Measurements from ENCODE around the gene MRTFA.
"Not testable (repeated sequence)": the region's sequence is repeated elsewhere in the genome, so short reads cannot be mapped to it uniquely, and the experiment has no call there.

Gene MRTFA

GRCh38 chr22:40625794-40626193 lies 10.7 kb downstream of the MRTFA start:
- not testable (repeated sequence) for DNase-seq

GRCh38 chr22:40625281-40625680 lies 11.2 kb downstream of the MRTFA start:
- DNase-seq, result not testable (repeated sequence)

GRCh38 chr22:40624770-40625169 lies 11.7 kb downstream of the MRTFA start:
- no peak for DNase-seq

GRCh38 chr22:40621309-40622151 lies 15.0 kb downstream of the MRTFA start:
- DNase-seq, result no peak

GRCh38 chr22:40620464-40621046 lies 16.0 kb downstream of the MRTFA start:
- DNase-seq, result peak; percentile 37

GRCh38 chr22:40618400-40618799 lies 18.1 kb downstream of the MRTFA start:
- DNase-seq, result no peak

GRCh38 chr22:40616578-40616977 lies 19.9 kb downstream of the MRTFA start:
- no peak for DNase-seq

- no peak for DNase-seq
Measured at GRCh38 chr22:40613067-40613466, 23.5 kb downstream of the MRTFA start.

GRCh38 chr22:40612291-40612751 lies 24.2 kb downstream of the MRTFA start:
- DNase-seq, result no peak

- no peak for DNase-seq
Measured at GRCh38 chr22:40611606-40612005, 24.9 kb downstream of the MRTFA start.

GRCh38 chr22:40610329-40610850 lies 26.1 kb downstream of the MRTFA start:
- no peak for DNase-seq

GRCh38 chr22:40609216-40609615 lies 27.3 kb downstream of the MRTFA start:
- DNase-seq, result no peak

- DNase-seq, result no peak
Measured at GRCh38 chr22:40607506-40607905, 29.0 kb downstream of the MRTFA start.

GRCh38 chr22:40606306-40606705 lies 30.2 kb downstream of the MRTFA start:
- DNase-seq, result no peak

GRCh38 chr22:40605761-40606160 lies 30.8 kb downstream of the MRTFA start:
- DNase-seq, result no peak

GRCh38 chr22:40603088-40603605 lies 33.4 kb downstream of the MRTFA start:
- DNase-seq, result no peak

GRCh38 chr22:40602231-40602630 lies 34.3 kb downstream of the MRTFA start:
- no peak for DNase-seq

GRCh38 chr22:40599731-40600130 lies 36.8 kb downstream of the MRTFA start:
- DNase-seq, result no peak

- DNase-seq, result not testable (repeated sequence)
Measured at GRCh38 chr22:40598712-40599111, 37.8 kb downstream of the MRTFA start.

GRCh38 chr22:40597526-40598430 lies 38.7 kb downstream of the MRTFA start:
- no peak for DNase-seq

GRCh38 chr22:40595497-40596234 lies 40.9 kb downstream of the MRTFA start:
- no peak for DNase-seq

GRCh38 chr22:40594924-40595323 lies 41.6 kb downstream of the MRTFA start:
- DNase-seq, result no peak
